ENCODE results near the gene CENPN. TPM values are rescaled to one million over a fixed set of nuclear protein-coding genes. Genes with fewer than 3 reads are reported as not detected.

CENPN gene
- total RNA-seq, 1 donor from 2014 or later, result 66.3 TPM

GRCh38 chr16:81080233-81080632, 73.2 kb downstream of the CENPN start:
- Mint-ChIP-seq H3K27ac (ENCODE audit: unreplicated experiment) (no peak overlapping the region), H3K36me3 (ENCODE audit: low read depth) (no peaks in the 10 kb centered on the region), H3K27me3 (ENCODE audit: low read depth) (no peaks in the 10 kb centered on the region), H3K4me1 (peaks cover 4% of the 10 kb centered on the region), H3K9me3 (no peaks in the 10 kb centered on the region), H3K4me3 (peak overlapping the region; percentile 23)
- DNase-seq (ENCODE audit: low read depth, low spot score), result no peak
- no peak for TF ChIP-seq CTCF (conservative IDR thresholded peaks at IDR 0.05)

- Mint-ChIP-seq H3K27ac (ENCODE audit: unreplicated experiment) (no peak overlapping the region), H3K9me3 (no peaks in the 10 kb centered on the region), H3K27me3 (ENCODE audit: low read depth) (no peaks in the 10 kb centered on the region), H3K4me3 (no peak overlapping the region), H3K36me3 (ENCODE audit: low read depth) (no peaks in the 10 kb centered on the region), H3K4me1 (peaks cover 4% of the 10 kb centered on the region)
- DNase-seq (ENCODE audit: low read depth, low spot score), result no peak
- TF ChIP-seq CTCF (conservative IDR thresholded peaks at IDR 0.05), result no peak
Measured at GRCh38 chr16:81081014-81081413, 74.0 kb downstream of the CENPN start.

Other genes with a start within 250 kb of the CENPN start
- 4.5 and 5.2 TPM in 2 replicates for gene CDYL2, start 202.6 kb upstream of the CENPN start, total RNA-seq
- gene CMC2, start 329 bp upstream of the CENPN start, total RNA-seq, result 75.0 and 87.6 TPM in 2 replicates
- gene ATMIN, start 28.6 kb downstream of the CENPN start, total RNA-seq, result 49.1 and 51.4 TPM in 2 replicates
- gene C16orf46, start 70.0 kb downstream of the CENPN start, total RNA-seq, result 1.8 and 2.1 TPM in 2 replicates
- 79.2 and 87.0 TPM in 2 replicates for gene GCSH, start 89.2 kb downstream of the CENPN start, total RNA-seq
- not detected in 2 replicates for gene BCO1, start 231.5 kb downstream of the CENPN start, total RNA-seq